ENCODE results near the gene PDGFD.

Gene PDGFD

GRCh38 chr11:103994094-103994493 lies 169.9 kb downstream of the PDGFD start:
- TF ChIP-seq CTCF (IDR thresholded peaks at IDR 0.05; ENCODE audit: low read depth, low read length, missing control alignments), result no peak
- no peak for DNase-seq (ENCODE audit: extremely low read depth, low read depth)
- H3K4me3 ChIP-seq (replicated peaks; ENCODE audit: low read depth, low read length), result no peak overlapping the region

- no peak overlapping the region for H3K4me3 ChIP-seq (replicated peaks; ENCODE audit: low read depth, low read length)
- no peak for DNase-seq (ENCODE audit: extremely low read depth, low read depth)
- TF ChIP-seq CTCF (IDR thresholded peaks at IDR 0.05; ENCODE audit: low read depth, low read length, missing control alignments), result no peak
These were observed 170.4 kb downstream of the PDGFD start for GRCh38 chr11:103993507-103993906.

GRCh38 chr11:103988595-103988969 lies 175.4 kb downstream of the PDGFD start:
- no peak for TF ChIP-seq CTCF (IDR thresholded peaks at IDR 0.05; ENCODE audit: low read depth, low read length, missing control alignments)
- DNase-seq (ENCODE audit: extremely low read depth, low read depth), result no peak
- H3K4me3 ChIP-seq (replicated peaks; ENCODE audit: low read depth, low read length), result no peak overlapping the region

- no peak overlapping the region for H3K4me3 ChIP-seq (replicated peaks; ENCODE audit: low read depth, low read length)
- no peak for DNase-seq (ENCODE audit: extremely low read depth, low read depth)
- TF ChIP-seq CTCF (IDR thresholded peaks at IDR 0.05; ENCODE audit: low read depth, low read length, missing control alignments), result no peak
These were observed 176.0 kb downstream of the PDGFD start for GRCh38 chr11:103987629-103988594.

GRCh38 chr11:103985041-103985440 lies 178.9 kb downstream of the PDGFD start:
- no peak for TF ChIP-seq CTCF (IDR thresholded peaks at IDR 0.05; ENCODE audit: low read depth, low read length, missing control alignments)
- DNase-seq (ENCODE audit: extremely low read depth, low read depth), result no peak
- H3K4me3 ChIP-seq (replicated peaks; ENCODE audit: low read depth, low read length), result no peak overlapping the region

- no peak for DNase-seq (ENCODE audit: extremely low read depth, low read depth)
- H3K4me3 ChIP-seq (replicated peaks; ENCODE audit: low read depth, low read length), result no peak overlapping the region
- no peak for TF ChIP-seq CTCF (IDR thresholded peaks at IDR 0.05; ENCODE audit: low read depth, low read length, missing control alignments)
These were observed 183.8 kb downstream of the PDGFD start for GRCh38 chr11:103980108-103980507.

All from HFF-Myc (cell line).